ENCODE measurements around the gene CYFIP2.
A peak's percentile ranks its signal among the peaks of the same experiment; 100 is the strongest.

CYFIP2 gene

DNA sequence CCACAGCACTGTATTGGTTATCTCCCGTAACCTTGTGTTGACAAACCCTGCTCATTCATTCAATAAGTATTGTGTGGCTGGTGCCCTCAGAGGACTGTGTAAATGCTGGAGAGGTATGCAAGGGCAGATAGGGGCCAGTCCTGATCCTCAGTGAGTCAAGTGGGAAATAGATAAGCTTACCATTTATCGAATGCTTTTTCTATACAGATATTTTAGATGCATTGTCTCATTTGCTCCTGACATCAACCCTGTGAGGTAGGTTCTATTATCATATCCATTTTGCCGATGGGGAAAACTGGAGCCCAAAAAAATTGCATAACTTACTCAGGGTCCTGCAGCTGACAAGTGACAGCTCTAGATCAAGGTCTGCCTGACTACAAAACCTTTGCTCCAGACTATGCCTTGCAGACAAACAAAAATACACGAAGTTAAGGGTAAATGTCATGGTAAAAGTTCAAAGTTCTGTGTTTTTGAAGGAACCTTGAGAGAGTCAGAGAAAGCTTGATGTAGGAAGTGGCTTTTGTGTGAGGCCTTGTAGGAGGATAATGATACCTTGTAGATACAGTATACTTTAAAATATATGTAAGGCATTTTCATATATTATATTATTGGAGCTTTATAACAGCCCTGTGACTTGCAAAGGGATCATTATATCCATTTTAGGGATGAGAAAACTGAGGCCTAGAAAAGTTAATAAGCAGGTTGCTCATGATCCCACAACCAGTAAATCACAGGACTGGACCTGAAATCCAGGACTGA, 22.7 kb downstream of the CYFIP2 start:
- DNase-seq (ENCODE audit: low spot score) = no peak

DNA sequence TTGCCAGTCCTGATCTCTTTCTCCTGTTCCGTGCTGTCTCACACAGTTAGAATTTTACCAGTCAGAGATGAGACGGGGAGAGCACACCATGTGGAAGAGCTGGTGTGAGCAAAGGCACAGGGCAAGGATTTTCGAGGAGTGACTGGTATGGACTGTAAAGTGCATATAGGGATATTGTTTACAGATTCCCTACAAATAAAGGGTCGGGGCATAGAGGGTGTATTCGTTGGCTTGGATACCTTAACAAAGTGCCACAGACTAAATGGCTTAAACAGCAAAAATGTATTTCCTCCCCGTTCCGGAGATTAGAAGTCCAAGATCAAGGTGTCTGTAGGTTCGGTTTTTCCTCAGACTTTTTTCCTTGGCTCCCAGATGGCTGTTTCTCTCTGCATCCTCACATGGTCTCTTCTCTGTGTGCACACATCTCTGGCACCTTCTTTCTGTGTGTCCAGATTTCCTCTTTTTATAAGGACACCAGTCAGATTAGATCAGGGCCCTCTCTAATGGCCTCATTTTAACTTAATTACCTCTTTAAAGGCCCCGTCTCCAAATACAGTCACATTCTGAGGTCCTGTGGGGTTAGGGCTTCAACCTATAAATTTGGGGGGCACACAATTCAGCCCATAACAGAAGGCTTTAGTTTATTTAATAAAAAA, 23.4 kb downstream of the CYFIP2 start:
- no peak for DNase-seq (ENCODE audit: low spot score)

DNA sequence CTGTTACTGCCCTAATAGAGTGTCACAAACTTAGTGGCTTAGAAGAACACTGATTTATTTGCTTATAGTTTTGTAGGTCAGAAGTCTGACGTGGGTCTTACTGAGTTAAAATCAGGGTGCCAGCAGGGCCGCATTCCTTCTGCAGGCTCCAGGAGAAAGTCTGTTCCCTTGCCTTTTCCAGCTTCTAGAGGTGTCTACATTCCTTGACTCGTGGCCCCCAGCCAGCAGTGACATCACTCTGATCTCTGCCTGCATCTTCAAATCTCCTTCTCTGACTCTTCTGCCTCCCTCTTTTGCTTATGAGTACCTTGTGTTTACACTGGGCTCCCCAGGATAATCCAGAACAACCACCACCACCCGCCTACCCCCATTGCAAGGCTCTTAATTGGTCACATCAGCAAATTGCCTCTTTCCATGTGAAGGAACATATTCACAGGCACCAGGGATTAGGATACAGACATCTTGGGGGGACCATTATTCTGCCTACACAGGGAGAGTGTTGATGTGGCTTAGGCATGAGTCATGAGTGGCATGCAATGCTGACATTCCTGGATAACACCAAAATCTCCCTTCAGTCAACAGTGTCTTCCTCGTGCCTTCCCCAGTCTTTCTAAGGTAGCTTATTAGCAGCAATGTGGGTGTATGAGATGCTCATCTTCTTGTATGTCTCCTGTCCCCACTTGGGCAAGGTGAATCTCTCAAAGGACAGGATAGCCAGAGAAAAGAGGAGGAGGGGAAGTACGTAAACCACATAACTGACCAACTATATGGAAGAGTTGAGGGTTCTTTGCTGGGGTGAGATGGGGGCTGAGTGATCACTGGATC, 24.4 kb downstream of the CYFIP2 start:
- peak; percentile 84 for DNase-seq (ENCODE audit: low spot score)

DNA sequence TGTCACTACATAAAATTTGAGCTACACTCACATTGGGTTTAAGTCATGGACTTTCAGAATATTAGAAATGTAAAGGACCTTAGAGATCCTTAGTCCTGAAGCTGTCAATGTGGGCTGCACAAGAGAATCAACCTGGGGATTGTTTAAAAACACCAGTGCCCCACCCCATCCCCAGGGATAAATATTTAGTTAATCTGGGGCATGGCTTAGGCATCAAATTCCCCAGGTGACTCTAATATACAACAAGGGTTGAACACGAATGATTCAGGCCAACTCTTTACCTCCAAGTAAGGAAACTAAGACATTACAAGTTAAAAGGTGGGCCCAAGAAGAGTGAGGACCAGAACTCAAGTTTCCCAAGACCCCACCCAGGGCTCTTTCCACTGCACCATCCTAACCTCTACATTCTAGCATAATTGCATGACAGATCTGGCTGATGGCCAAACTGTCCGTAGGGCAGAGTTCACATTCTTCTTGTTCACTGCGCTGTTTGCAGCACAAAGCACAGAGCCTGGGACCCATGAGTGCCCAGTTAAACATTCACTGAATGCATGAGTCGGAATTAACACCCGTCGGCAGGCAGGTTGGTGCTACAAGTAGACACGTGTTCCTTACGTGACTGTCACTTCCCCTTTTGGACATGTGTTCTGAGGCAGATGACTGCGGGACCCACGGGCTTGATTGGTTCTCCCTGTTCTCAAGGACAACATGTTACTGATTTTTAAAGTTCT, 25.2 kb downstream of the CYFIP2 start:
- DNase-seq (ENCODE audit: low spot score) = peak; percentile 71

DNA sequence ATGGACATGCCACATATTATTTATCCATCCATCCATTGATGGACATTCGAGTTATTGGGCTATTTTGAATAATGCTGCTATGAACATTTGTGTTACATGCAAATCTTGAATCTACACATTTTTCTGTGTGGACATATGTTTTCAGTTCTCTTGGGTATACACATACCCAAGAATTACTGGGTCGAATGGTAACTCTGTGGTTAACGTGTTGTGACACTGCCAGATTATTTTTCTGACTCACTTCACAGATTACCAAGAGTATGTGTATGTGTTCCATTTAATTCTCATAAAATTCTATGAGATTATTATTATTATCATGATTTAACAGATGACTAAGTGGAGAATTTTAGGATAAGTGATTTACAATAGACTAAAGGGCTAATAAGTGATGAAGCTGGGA, 26.7 kb downstream of the CYFIP2 start:
- DNase-seq (ENCODE audit: low spot score) = no peak

DNA sequence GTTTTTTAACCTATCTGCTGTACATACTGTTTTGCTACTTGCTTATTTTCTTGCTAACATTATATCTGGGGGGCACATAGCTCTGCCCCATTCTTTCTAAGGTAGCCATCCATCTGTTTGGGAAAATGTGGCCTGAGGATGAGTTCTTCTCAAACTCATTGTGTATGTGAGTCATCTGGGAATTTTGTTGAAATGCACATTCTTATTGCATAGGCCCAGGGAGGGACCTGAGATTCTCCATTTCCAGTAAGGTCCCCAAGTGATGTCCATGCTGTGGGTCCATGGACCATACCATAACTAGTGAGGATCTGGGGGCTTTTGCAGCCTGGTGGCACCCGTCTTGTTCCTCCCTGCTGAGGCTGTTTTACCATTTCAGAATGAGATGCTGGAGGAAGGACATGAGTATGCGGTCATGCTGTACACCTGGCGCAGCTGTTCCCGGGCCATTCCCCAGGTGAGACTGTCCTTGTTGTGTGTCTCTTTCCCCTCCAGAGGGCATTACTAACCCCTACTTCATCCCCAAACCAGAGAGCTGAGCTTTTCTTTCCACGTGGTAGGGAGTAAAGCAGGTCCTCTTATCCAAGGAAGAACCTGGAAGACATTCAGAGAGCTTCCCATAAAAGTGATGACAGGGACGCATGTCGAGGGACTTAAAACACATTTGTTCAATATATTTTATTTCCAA, 28.6 kb downstream of the CYFIP2 start:
- DNase-seq (ENCODE audit: low spot score) = peak; percentile 14

DNA sequence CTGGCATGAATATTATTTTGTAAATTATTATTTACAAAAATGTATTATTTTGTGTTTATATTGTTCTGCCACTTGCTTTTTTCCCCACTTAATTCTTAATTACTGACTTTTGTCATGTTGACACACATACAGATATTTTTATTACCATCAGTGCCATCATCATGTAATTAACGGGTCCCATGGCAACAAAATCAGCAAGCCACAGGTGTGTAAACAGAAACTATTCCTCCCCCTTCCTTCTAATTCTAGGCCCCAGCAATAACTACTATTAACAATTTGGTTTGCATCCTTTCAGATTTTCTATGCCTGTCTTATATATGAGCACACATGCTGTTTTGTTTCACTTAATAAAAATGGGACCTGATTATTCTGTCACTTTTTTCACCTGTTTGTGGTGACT, 29.3 kb downstream of the CYFIP2 start:
- DNase-seq (ENCODE audit: low spot score) = peak; percentile 53

DNA sequence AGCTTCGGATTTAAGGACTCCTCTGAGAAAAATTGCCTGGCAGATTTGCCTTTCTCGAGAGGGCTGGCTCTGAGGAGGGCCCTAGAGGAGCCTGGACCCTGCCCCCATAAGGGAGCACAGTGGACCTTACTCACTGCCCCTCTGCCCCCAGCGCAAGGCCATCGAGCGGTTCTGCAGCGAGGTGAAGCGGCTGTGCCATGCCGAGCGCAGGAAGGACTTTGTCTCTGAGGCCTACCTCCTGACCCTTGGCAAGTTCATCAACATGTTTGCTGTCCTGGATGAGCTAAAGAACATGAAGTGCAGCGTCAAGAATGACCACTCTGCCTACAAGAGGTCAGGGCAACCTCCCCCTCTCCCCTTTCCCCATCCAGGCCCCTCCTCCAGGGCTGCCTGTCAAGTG, 34.6 kb downstream of the CYFIP2 start:
- no peak for DNase-seq (ENCODE audit: low spot score)

DNA sequence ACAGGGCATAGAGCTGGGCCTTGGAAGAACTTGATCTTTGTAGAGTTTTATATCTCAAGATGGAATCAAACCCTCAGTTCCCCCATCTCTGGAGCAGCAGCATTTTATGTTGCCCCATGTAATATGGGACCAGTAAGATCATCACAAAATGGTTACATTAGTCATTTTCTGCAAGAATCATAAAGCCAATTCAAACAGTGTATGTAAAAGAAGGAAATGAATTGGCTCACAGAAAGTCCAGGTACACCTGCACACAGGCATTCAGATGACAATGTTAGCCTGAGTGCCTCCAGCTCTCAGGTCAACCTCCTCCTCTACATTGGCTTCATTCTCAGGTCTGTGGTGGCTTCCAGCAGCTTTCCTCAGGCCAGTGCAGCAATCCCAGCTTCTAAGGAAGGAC, 35.1 kb downstream of the CYFIP2 start:
- DNase-seq (ENCODE audit: low spot score) = no peak

DNA sequence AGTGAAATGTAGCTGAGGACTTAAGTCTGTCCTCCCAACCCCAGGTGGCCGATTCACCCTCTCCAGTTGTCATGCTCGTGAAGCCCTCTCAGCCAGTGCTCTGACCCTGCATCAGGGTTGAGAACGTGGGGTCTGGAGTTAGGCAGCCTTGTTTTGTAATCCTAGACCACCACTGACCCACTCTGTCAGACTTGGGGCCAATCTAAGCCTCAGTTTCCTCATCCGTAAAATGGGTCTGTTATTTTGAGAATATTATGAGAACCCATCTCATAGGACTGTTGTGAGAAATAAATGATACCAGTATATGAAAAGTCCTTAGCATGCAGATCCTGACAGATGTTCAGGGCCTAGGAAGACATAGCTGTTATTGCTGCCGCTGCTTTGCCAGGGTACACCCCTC, 37.1 kb downstream of the CYFIP2 start:
- DNase-seq (ENCODE audit: low spot score) = no peak

DNA sequence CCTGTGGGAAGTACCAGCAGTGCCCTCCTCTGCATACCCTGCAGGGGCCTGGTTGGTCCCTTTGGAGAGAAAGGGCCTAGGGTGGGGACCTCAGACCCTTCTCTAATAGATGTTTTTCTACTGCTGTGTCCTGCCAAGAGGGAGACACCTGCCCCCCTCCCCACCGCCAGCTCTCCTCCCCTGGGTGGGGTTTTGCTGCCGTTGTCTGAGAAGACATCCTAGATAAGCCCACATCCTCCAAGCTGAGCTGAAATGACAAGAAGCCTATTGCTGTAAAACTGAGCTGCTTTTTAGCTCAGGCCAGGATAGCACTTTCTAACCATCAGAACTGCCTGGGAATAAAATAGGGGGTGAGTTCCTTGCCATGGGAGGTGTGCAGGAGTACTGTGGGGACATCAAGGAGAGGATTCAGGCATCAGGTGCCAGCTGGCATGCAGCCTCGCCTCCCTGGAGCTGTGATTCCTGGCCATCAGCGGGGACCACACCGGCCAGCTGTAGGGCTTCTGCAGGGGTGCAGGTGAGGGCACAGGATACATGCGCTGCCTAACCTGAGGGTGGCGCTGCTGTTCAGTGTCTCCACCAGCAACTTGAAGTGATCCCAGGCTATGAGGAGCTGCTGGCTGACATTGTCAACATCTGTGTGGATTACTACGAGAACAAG, 37.9 kb downstream of the CYFIP2 start:
- no peak for DNase-seq (ENCODE audit: low spot score)

DNA sequence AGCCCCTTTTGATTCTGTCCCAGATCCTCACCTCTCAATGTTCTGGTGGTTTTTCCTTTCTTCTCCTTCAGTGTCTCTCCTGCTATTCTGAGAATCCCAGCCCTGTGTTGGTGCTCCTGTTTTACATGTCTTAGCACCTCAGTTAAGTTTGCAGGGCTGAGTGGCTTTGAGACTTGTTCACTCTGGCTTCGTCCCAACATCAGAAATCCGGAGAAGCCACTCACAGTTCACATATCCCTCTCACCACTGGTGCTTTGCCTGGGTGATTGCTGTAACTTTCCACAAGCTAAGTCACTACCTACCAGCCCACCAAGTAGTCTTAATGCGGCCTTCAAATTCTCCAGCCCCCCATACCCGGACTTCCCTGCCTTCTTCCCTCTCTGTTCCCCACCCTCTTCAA, 40.2 kb downstream of the CYFIP2 start:
- no peak for DNase-seq (ENCODE audit: low spot score)

DNA sequence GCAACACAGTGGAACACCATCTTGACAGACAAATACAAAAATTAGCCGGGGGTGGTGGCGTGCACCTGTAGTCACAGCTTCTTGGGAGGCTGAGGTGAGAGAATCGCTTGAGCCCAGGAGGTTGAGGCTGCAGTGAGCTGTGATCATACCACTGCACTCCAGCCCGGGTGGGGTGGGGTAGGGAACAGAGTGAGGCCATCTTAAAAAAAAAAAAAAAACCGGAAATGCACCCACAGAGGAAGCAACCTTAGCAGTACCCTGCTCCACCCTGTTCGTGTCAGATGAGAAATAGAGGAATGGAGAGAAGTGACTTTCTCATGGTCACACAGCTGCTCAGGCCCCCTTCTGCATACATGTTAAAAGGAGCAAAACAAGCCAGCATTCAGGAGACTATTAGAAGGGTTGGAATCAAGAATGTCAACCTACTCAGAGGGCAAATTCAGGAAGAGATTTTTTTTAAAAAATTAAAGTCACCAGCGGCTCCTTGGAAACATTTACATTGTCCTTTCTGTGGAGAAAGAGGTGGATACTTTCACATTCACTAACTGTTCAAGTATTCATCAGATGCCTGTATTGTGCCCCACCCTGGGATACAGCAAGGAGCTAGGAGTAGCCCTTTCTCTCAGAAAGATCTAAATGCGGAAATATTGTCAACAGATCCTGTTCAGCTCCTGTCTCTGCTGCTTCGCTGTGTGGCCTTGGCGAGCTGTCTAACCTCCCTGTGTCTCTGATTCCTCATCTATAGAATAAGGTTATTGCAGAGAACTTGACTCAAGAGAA, 41.0 kb downstream of the CYFIP2 start:
- DNase-seq (ENCODE audit: low spot score) = no peak

DNA sequence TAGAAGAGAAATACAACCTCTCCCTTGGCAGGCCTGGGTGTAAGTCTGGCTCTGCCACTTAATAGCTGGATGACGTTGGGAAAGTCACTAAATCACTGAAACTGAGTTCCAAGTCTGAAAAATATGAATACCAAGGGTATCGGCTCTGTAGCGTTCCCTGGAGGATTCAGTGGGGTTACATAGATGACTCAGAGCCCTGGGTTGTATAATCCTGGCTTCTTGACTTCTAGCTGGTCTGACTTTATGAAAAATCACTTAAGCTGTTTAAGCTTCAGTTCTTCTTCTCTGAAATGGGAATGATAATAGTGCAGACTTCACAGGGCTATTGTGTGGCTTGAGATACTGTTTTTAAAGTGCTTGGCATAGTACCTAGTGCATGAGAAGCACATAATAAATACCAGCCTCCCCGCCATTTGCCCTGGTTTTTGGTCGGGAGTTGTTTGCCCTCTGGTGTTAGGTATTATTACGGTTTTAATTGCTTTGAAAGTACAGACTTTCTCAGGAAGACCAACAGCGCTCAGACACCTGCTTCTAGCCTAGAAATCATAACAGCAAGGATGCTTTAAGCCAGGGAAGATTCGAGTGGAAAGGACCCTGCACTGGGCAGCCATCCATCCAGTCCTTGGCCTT, 43.0 kb downstream of the CYFIP2 start:
- DNase-seq (ENCODE audit: low spot score) = no peak

DNA sequence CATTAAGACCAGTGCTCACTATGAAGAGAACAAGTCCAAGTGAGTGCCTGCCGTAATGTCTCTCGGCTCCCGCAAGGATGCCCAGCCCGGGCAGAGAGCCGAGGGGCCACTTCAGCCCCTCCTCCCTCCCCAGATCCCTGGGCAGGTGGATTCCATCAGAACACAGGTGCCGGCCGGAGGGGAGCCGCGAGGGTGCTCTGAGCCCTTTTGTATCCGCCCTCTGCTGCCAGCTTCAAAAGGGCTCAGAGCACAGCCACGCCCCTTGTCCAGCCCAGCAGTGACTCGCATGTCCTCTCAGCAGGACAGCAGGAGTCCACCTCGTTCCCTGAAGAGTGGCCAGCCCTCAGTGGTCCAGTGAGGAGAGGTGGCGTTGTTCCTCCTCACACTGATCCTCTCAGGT, 43.9 kb downstream of the CYFIP2 start:
- peak; percentile 43 for DNase-seq (ENCODE audit: low spot score)

DNA sequence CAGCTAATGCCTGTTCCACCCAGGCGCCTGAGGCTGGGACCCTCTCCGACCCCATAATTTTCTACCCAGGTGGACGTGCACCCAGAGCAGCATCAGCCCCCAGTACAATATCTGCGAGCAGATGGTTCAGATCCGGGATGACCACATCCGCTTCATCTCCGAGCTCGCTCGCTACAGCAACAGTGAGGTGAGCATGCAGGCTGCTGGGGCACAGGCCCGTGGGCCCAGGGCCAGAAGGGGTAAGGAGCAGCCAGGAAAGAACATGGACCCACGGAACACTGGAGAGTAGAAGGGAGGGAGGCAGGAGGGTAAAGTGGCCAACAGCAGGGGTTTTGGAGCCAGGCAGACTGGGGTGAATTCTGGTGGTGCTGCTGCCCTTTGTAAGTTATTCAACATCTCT, 45.7 kb downstream of the CYFIP2 start:
- no peak for DNase-seq (ENCODE audit: low spot score)

DNA sequence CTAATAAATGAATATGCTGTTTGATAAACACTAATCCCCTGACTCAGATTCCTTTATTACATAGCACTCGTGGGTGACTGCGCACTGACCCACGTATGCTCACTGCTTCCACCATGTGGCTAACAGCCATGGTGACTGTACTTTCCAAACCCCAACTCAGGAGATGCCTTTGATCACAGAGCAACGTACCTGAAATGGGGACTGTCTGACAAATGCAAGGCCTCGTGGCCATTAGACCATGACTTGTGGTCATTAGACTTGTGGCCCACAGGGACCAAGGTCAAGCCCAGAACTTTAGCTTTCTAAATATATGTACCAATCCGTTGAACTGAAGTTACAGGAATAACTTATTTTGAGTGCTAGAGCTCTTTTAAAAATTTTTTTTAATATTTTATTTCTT, 46.6 kb downstream of the CYFIP2 start:
- DNase-seq (ENCODE audit: low spot score) = peak; percentile 86

DNA sequence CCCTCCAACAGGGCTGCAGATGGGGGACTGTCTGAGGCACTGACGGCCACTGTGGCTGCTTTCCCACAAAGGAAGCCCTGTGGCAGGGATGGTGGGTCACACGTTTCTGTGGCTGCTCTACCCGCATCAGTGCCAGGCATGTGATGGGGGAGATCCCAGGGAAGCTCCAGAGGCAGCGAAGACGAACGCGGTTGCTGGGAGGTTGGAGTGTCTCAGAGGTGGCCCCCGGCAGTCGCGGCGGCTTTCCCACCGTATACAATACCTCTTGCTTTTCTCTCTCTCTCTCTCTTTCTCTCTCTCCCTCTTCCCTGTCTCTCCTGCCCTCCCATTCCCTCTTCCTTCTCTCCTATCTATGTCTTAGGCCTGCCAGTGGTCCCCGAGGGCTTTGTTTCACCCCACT, 56.7 kb downstream of the CYFIP2 start:
- DNase-seq (ENCODE audit: low spot score) = no peak

DNA sequence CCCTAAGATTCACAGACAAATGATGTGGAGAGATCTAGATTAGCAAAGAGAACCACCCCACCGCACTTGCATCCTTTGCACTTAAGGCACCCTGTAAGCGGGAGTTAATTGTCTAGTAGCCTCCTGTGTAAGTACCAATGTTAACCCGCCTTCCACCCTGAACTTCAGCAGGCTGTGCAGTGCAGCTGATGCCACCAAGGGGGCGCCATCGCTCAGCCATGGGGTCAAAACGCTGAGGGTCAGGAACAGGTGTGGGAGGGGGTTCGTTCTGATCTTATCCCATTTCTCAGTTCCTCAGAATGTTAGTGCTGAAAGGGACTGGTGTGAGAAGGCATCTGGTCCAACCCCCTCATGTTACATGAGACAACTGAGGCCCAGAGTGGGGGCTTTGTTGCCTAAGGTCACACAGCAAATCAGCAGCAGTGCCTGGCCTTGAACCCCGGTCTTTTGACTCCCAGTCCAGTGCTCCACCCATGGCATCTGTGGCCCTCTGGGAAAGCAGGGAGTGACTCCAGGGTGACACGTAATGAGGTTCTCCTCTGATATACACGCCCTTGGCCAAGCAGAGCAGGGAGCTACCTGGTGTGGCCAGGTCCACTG, 57.3 kb downstream of the CYFIP2 start:
- DNase-seq (ENCODE audit: low spot score) = no peak

DNA sequence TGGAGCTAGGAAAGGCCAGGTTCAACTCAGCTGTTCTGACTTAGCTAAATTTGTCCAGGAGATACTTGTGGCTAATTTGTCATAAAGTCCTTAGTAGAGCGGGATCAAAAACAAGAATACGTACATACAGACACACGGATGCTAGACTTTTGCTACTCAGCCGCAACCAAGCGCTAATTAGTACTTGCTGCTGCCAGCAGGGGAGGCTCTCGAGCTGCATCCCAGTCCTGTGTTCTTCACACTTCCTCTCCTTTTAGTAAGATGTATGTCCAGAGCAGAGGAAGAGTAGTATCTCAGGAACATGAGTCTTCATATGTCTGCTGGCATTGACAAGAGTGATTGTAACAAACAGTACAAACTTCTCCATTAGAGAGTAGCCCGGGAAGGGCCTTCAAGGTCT, 58.3 kb downstream of the CYFIP2 start:
- no peak for DNase-seq (ENCODE audit: low spot score)
